Activated naive CD8-positive, alpha-beta T cell (primary cell): Measurements from ENCODE around the gene LHFPL6.

Experiments
- H3K27ac Mint-ChIP-seq: one replicate; pipeline ENCODE4 v1.8.0; 2021; ENCODE audit warnings: mixed read lengths
- H3K27me3 Mint-ChIP-seq: one replicate; pipeline ENCODE4 v1.8.0; 2021; ENCODE audit warnings: mixed read lengths
- H3K36me3 Mint-ChIP-seq: one replicate; pipeline ENCODE4 v1.8.0; 2021; ENCODE audit warnings: mixed read lengths
- H3K4me1 Mint-ChIP-seq: one replicate; pipeline ENCODE4 v1.8.0; 2021; ENCODE audit warnings: low read depth, mixed read lengths
- H3K4me3 Mint-ChIP-seq: one replicate; pipeline ENCODE4 v1.8.0; 2021; ENCODE audit warnings: mild to moderate bottlenecking, mixed read lengths
- H3K9me3 Mint-ChIP-seq: one replicate; pipeline ENCODE4 v1.8.0; 2021; ENCODE audit warnings: low read depth, mixed read lengths

LHFPL6 gene

GRCh38 chr13:39602277-39602613 is 748 bp downstream of the LHFPL6 start:
- H3K27ac Mint-ChIP-seq: no peak overlapping the region

GRCh38 chr13:39601636-39602035 is 1.4 kb downstream of the LHFPL6 start:
- Mint-ChIP-seq H3K9me3 (no peaks in the 10 kb centered on the region), H3K36me3 (no peaks in the 10 kb centered on the region), H3K27me3 (peaks cover 33% of the 10 kb centered on the region), H3K27ac (no peak overlapping the region), H3K4me3 (peak overlapping the region; percentile 77), H3K4me1 (peaks cover 7% of the 10 kb centered on the region)

More at GRCh38 chr13:39602277-39602613, 748 bp downstream of the LHFPL6 start:
- Mint-ChIP-seq H3K9me3 (no peaks in the 10 kb centered on the region), H3K27me3 (peaks cover 31% of the 10 kb centered on the region), H3K4me1 (peaks cover 7% of the 10 kb centered on the region), H3K4me3 (peak overlapping the region; percentile 77), H3K36me3 (no peaks in the 10 kb centered on the region)

GRCh38 chr13:39600766-39601165 is 2.2 kb downstream of the LHFPL6 start:
- no peaks in the 10 kb centered on the region for H3K9me3 Mint-ChIP-seq
- H3K27ac Mint-ChIP-seq: no peak overlapping the region
- peaks cover 33% of the 10 kb centered on the region for H3K27me3 Mint-ChIP-seq

GRCh38 chr13:39599842-39600241 is 3.2 kb downstream of the LHFPL6 start:
- no peaks in the 10 kb centered on the region for H3K9me3 Mint-ChIP-seq
- H3K4me1 Mint-ChIP-seq: peaks cover 7% of the 10 kb centered on the region
- H3K27ac Mint-ChIP-seq: no peak overlapping the region
- H3K27me3 Mint-ChIP-seq: peaks cover 32% of the 10 kb centered on the region
- H3K36me3 Mint-ChIP-seq: no peaks in the 10 kb centered on the region
- no peak overlapping the region for H3K4me3 Mint-ChIP-seq

More at GRCh38 chr13:39600766-39601165, 2.2 kb downstream of the LHFPL6 start:
- Mint-ChIP-seq H3K4me1 (peaks cover 7% of the 10 kb centered on the region), H3K36me3 (no peaks in the 10 kb centered on the region), H3K4me3 (no peak overlapping the region)

- Mint-ChIP-seq H3K4me3 (no peak overlapping the region), H3K27me3 (peaks cover 28% of the 10 kb centered on the region), H3K4me1 (peaks cover 7% of the 10 kb centered on the region), H3K36me3 (no peaks in the 10 kb centered on the region), H3K27ac (no peak overlapping the region), H3K9me3 (no peaks in the 10 kb centered on the region)
Observed at GRCh38 chr13:39599012-39599411, 4.0 kb downstream of the LHFPL6 start.

- Mint-ChIP-seq H3K27me3 (peaks cover 25% of the 10 kb centered on the region), H3K27ac (no peak overlapping the region), H3K36me3 (no peaks in the 10 kb centered on the region), H3K4me1 (peaks cover 4% of the 10 kb centered on the region), H3K4me3 (no peak overlapping the region), H3K9me3 (no peaks in the 10 kb centered on the region)
Observed at GRCh38 chr13:39597838-39598237, 5.2 kb downstream of the LHFPL6 start.

- Mint-ChIP-seq H3K4me1 (no peaks in the 10 kb centered on the region), H3K9me3 (no peaks in the 10 kb centered on the region), H3K27me3 (peaks cover 20% of the 10 kb centered on the region), H3K4me3 (no peak overlapping the region), H3K27ac (no peak overlapping the region), H3K36me3 (no peaks in the 10 kb centered on the region)
Observed at GRCh38 chr13:39596685-39597084, 6.3 kb downstream of the LHFPL6 start.

GRCh38 chr13:39596176-39596575 is 6.8 kb downstream of the LHFPL6 start:
- H3K27ac Mint-ChIP-seq: no peak overlapping the region
- H3K27me3 Mint-ChIP-seq: peaks cover 21% of the 10 kb centered on the region
- no peaks in the 10 kb centered on the region for H3K36me3 Mint-ChIP-seq
- no peaks in the 10 kb centered on the region for H3K9me3 Mint-ChIP-seq
- H3K4me3 Mint-ChIP-seq: no peak overlapping the region
- H3K4me1 Mint-ChIP-seq: no peaks in the 10 kb centered on the region

GRCh38 chr13:39590466-39591036 is 12.4 kb downstream of the LHFPL6 start:
- Mint-ChIP-seq H3K4me1 (no peaks in the 10 kb centered on the region), H3K36me3 (no peaks in the 10 kb centered on the region)

GRCh38 chr13:39588384-39588783 is 14.6 kb downstream of the LHFPL6 start:
- Mint-ChIP-seq H3K4me3 (no peak overlapping the region), H3K4me1 (no peaks in the 10 kb centered on the region), H3K36me3 (no peaks in the 10 kb centered on the region), H3K9me3 (no peaks in the 10 kb centered on the region), H3K27me3 (peaks cover 7% of the 10 kb centered on the region), H3K27ac (no peak overlapping the region)

More at GRCh38 chr13:39590466-39591036, 12.4 kb downstream of the LHFPL6 start:
- no peak overlapping the region for H3K27ac Mint-ChIP-seq
- H3K27me3 Mint-ChIP-seq: peaks cover 8% of the 10 kb centered on the region
- no peaks in the 10 kb centered on the region for H3K9me3 Mint-ChIP-seq
- H3K4me3 Mint-ChIP-seq: no peak overlapping the region

GRCh38 chr13:39587939-39588338 is 15.1 kb downstream of the LHFPL6 start:
- Mint-ChIP-seq H3K27me3 (peaks cover 7% of the 10 kb centered on the region), H3K36me3 (no peaks in the 10 kb centered on the region), H3K4me3 (no peak overlapping the region), H3K27ac (no peak overlapping the region), H3K4me1 (no peaks in the 10 kb centered on the region), H3K9me3 (no peaks in the 10 kb centered on the region)

- Mint-ChIP-seq H3K4me1 (no peaks in the 10 kb centered on the region), H3K4me3 (no peak overlapping the region), H3K36me3 (no peaks in the 10 kb centered on the region), H3K27ac (no peak overlapping the region), H3K27me3 (peaks cover 5% of the 10 kb centered on the region), H3K9me3 (no peaks in the 10 kb centered on the region)
Observed at GRCh38 chr13:39586958-39587605, 15.9 kb downstream of the LHFPL6 start.

GRCh38 chr13:39586151-39586550 is 16.8 kb downstream of the LHFPL6 start:
- Mint-ChIP-seq H3K4me1 (no peaks in the 10 kb centered on the region), H3K36me3 (no peaks in the 10 kb centered on the region), H3K4me3 (no peak overlapping the region)

GRCh38 chr13:39585219-39585618 is 17.8 kb downstream of the LHFPL6 start:
- Mint-ChIP-seq H3K4me1 (no peaks in the 10 kb centered on the region), H3K9me3 (no peaks in the 10 kb centered on the region), H3K36me3 (no peaks in the 10 kb centered on the region), H3K4me3 (no peak overlapping the region), H3K27ac (no peak overlapping the region), H3K27me3 (peaks cover 1% of the 10 kb centered on the region)

More at GRCh38 chr13:39586151-39586550, 16.8 kb downstream of the LHFPL6 start:
- H3K27me3 Mint-ChIP-seq: peaks cover 3% of the 10 kb centered on the region
- H3K9me3 Mint-ChIP-seq: no peaks in the 10 kb centered on the region
- no peak overlapping the region for H3K27ac Mint-ChIP-seq

GRCh38 chr13:39580881-39581575 is 22.0 kb downstream of the LHFPL6 start:
- H3K4me1 Mint-ChIP-seq: no peaks in the 10 kb centered on the region
- H3K9me3 Mint-ChIP-seq: no peaks in the 10 kb centered on the region
- no peak overlapping the region for H3K4me3 Mint-ChIP-seq
- H3K27ac Mint-ChIP-seq: no peak overlapping the region
- no peaks in the 10 kb centered on the region for H3K36me3 Mint-ChIP-seq
- peaks cover 2% of the 10 kb centered on the region for H3K27me3 Mint-ChIP-seq
